OCI-LY7 (cell line): ENCODE data around the gene KCNQ5. TPM values are rescaled to one million over a fixed set of nuclear protein-coding genes. Genes with fewer than 3 reads are reported as not detected.
"Not testable (repeated sequence)": the region's sequence is repeated elsewhere in the genome, so short reads cannot be mapped to it uniquely, and the experiment has no call there.

Source experiments
- BruUV-seq: library from RNA; stranded (reverse); fragments of 400-500 nt; replicated peaks from 2 replicates; lab custom pipeline; 2021; lab: Mats Ljungman, UMichigan
- CTCF ChIA-PET: fragments of 300-600 bp; sonication (Branson Sonifier 250); formaldehyde crosslinking; loops from one replicate; lab custom pipeline; 2022; ENCODE audit warnings: antibody characterized with exemption; ENCODE audit not compliant: unreplicated experiment; lab: Charles Lee
- POLR2A ChIA-PET: fragments of 300-600 bp; sonication (Branson Sonifier 250); formaldehyde crosslinking; loops from one replicate; lab custom pipeline; 2022; ENCODE audit warnings: antibody characterized with exemption; lab: Charles Lee
- DNase-seq: peaks from one replicate; pipeline ENCODE4 v3.0.0-alpha.2; 2015; ENCODE audit warnings: low spot score
- H2AFZ ChIP-seq: fragments of 200-600 bp; sonication (generic), shearing (Covaris generic); 2 replicates; pipeline ENCODE4 v1.6.1; 2014; ENCODE audit warnings: mild to moderate bottlenecking, antibody characterized with exemption, low read length, moderate library complexity
- H3K27ac ChIP-seq: fragments of 200-600 bp; sonication (generic); 2 replicates; pipeline ENCODE4 v1.5.1; 2014; ENCODE audit warnings: mixed run types, low read depth, mild to moderate bottlenecking, moderate library complexity, low read length, inconsistent platforms; ENCODE audit not compliant: poor library complexity, severe bottlenecking
- H3K36me3 ChIP-seq: fragments of 200-600 bp; sonication (generic); 2 replicates; pipeline ENCODE4 v1.6.1; 2014; ENCODE audit warnings: mild to moderate bottlenecking, antibody characterized with exemption, low read length, moderate library complexity, mixed read lengths; ENCODE audit not compliant: insufficient read depth
- H3K4me1 ChIP-seq: fragments of 200-600 bp; sonication (generic); 2 replicates; pipeline ENCODE4 v1.5.1; 2014; ENCODE audit warnings: mild to moderate bottlenecking, low read length; ENCODE audit not compliant: insufficient read depth, poor library complexity, severe bottlenecking
- H3K4me2 ChIP-seq: fragments of 200-600 bp; sonication (generic); 2 replicates; pipeline ENCODE4 v1.6.1; 2014; ENCODE audit warnings: mild to moderate bottlenecking, low read length
- H3K4me3 ChIP-seq: fragments of 200-600 bp; sonication (generic); 2 replicates; pipeline ENCODE4 v1.5.1; 2014; ENCODE audit warnings: mild to moderate bottlenecking, low read depth, low read length; ENCODE audit not compliant: poor library complexity, severe bottlenecking
- H3K79me2 ChIP-seq: fragments of 200-600 bp; sonication (generic); 2 replicates; pipeline ENCODE4 v1.6.1; 2016; ENCODE audit warnings: low read depth, mild to moderate bottlenecking, low read length, moderate library complexity, mixed read lengths; ENCODE audit not compliant: insufficient read depth
- H3K9me2 ChIP-seq: fragments of 200-600 bp; sonication (generic); 2 replicates; pipeline ENCODE4 v1.6.1; 2016; ENCODE audit warnings: mild to moderate bottlenecking, low read length, mixed read lengths; ENCODE audit not compliant: insufficient read depth
- H3K9me3 ChIP-seq: fragments of 200-600 bp; sonication (generic); 2 replicates; pipeline ENCODE4 v1.6.1; 2014; ENCODE audit warnings: mild to moderate bottlenecking, mixed run types, low read length, mixed read lengths
- H4K20me1 ChIP-seq: fragments of 200-600 bp; sonication (generic); 2 replicates; pipeline ENCODE4 v1.6.1; 2014; ENCODE audit warnings: mild to moderate bottlenecking, antibody characterized with exemption, low read length, moderate library complexity, mixed read lengths; ENCODE audit not compliant: insufficient read depth
- CTCF ChIP-seq: fragments of 200-600 bp; sonication (generic); conservative IDR thresholded peaks from 2 replicates; pipeline ENCODE4 v1.5.1; 2014; ENCODE audit warnings: mild to moderate bottlenecking, antibody characterized with exemption, low read length, moderate library complexity, mixed read lengths
- EZH2phosphoT487 ChIP-seq: fragments of 200-600 bp; sonication (generic); IDR thresholded peaks from 2 replicates; pipeline ENCODE4 v1.6.1; 2018; ENCODE audit warnings: low read depth, borderline replicate concordance, mild to moderate bottlenecking, mixed run types, antibody characterized with exemption, low read length, moderate library complexity, mixed read lengths
- intact Hi-C: fragments of 100-400 bp; cut with micrococcal nuclease; formaldehyde crosslinking; loops from one replicate; pipeline ENCODE4 v1.10.0; 2022; ENCODE audit not compliant: unreplicated experiment
- total RNA-seq, 2 experiments: library from RNA; depleted of rRNA in 1 of 2; stranded (reverse); fragments of >200 nt in 1 of 2; shearing (Covaris generic) in 1 of 2; gene quantifications; 2 replicates each; pipeline ENCODE4 v1.2.3, GENCODE V29; 2014 to 2022

Gene KCNQ5
- total RNA-seq, 2 experiments from 2014 or later = 26.1 to 29.7 TPM

- CTCF ChIA-PET = interaction anchor here (0.6 kb wide), 1 partner anchor 268 kb away, joined by 4 read pairs; no protein-coding TSS in a partner anchor
- POLR2A ChIA-PET = interaction anchor here (1.2 kb wide), 1 partner anchor 9 kb away, joined by 3 read pairs; no protein-coding TSS in a partner anchor
- H3K79me2 ChIP-seq, H3K9me3 ChIP-seq, H3K4me2 ChIP-seq, H3K27ac ChIP-seq, DNase-seq, H3K9me2 ChIP-seq, H4K20me1 ChIP-seq, H3K4me1 ChIP-seq, intact Hi-C loops, H3K4me3 ChIP-seq, H3K36me3 ChIP-seq, H2AFZ ChIP-seq, BruUV-seq: not testable (repeated sequence)
These were observed 362.4 kb downstream of the KCNQ5 start for GRCh38 chr6:72984189-72984831.

- no peak overlapping the region for H2AFZ ChIP-seq
- DNase-seq = no peak
These were observed 363.3 kb downstream of the KCNQ5 start for GRCh38 chr6:72984981-72985665.

GRCh38 chr6:72987301-72987700 lies 365.4 kb downstream of the KCNQ5 start:
- BruUV-seq = no TSS peak
- H3K4me2 ChIP-seq = no peak overlapping the region
- H3K4me1 ChIP-seq = no peaks in the 10 kb centered on the region
- no peak for TF ChIP-seq EZH2phosphoT487
- no peak for TF ChIP-seq CTCF
- no peaks in the 10 kb centered on the region for H3K9me3 ChIP-seq
- no peaks in the 10 kb centered on the region for H3K79me2 ChIP-seq
- intact Hi-C loops = no loop called here
- H3K27ac ChIP-seq = no peak overlapping the region
- H3K36me3 ChIP-seq = no peaks in the 10 kb centered on the region; the same call in 1 of the 2 replicates
- H3K4me3 ChIP-seq = no peak overlapping the region
- no peaks in the 10 kb centered on the region for H3K9me2 ChIP-seq
- no peaks in the 10 kb centered on the region for H4K20me1 ChIP-seq
- ChIA-PET CTCF (no interaction called here), POLR2A (interaction anchor here (0.6 kb wide), 1 partner anchor 71 kb away, joined by 3 read pairs; no protein-coding TSS in a partner anchor)
- no peak for DNase-seq
- H2AFZ ChIP-seq = no peak overlapping the region

More at GRCh38 chr6:72984981-72985665, 363.3 kb downstream of the KCNQ5 start:
- no peaks in the 10 kb centered on the region for H3K4me1 ChIP-seq
- no TSS peak for BruUV-seq
- H3K4me3 ChIP-seq = no peak overlapping the region
- TF ChIP-seq CTCF (no peak), EZH2phosphoT487 (no peak)
- no peaks in the 10 kb centered on the region for H3K9me3 ChIP-seq
- ChIA-PET CTCF (interaction anchor here (0.6 kb wide), 1 partner anchor 267 kb away, joined by 4 read pairs; no protein-coding TSS in a partner anchor), POLR2A (interaction anchor here (1.2 kb wide), 1 partner anchor 10 kb away, joined by 3 read pairs; no protein-coding TSS in a partner anchor)
- H3K9me2 ChIP-seq = no peaks in the 10 kb centered on the region
- no peak overlapping the region for H3K4me2 ChIP-seq
- no peaks in the 10 kb centered on the region for H4K20me1 ChIP-seq
- no peaks in the 10 kb centered on the region; the same call in 1 of the 2 replicates for H3K36me3 ChIP-seq
- intact Hi-C loops = no loop called here
- H3K27ac ChIP-seq = no peak overlapping the region
- no peaks in the 10 kb centered on the region for H3K79me2 ChIP-seq
